ENCODE measurements around the gene DLEC1. TPM values are rescaled to one million over a fixed set of nuclear protein-coding genes. Genes with fewer than 3 reads are reported as not detected.

The DLEC1 gene
- under 1 TPM; 0.52 to 0.56 TPM for total RNA-seq

- no peak for TF ChIP-seq CTCF (IDR thresholded peaks at IDR 0.05)
- Histone ChIP-seq H3K36me3 (no peaks in the 10 kb centered on the region), H3K27ac (peak within 1 kb of the TSS; percentile 57), H3K9ac (ENCODE audit: low read depth in 2 of 2, low read length in 2 of 2) (peak within 1 kb of the TSS; percentile 69 to 72), H3K9me3 (no peaks in the 10 kb centered on the region), H3K4me3 (peak within 1 kb of the TSS; percentile 36), H3K27me3 (no peaks in the 10 kb centered on the region), H3K4me1 (peaks cover 8% of the 10 kb centered on the region)
- intact Hi-C loops (cut with DNase I), result no loop called here
- DNase-seq, result peak; percentile 86
These were observed at the start of gene DLEC1 for GRCh38 chr3:38039101-38039898. Gene DLEC1, plus strand, starts transcription at chr3:38039208. Its CDS starts 18 bp downstream, at chr3:38039226.

- H3K27me3 ChIP-seq, result no peaks in the 10 kb centered on the region
- peaks cover 28% of the 10 kb centered on the region for H3K4me1 ChIP-seq
- no peak for TF ChIP-seq CTCF (IDR thresholded peaks at IDR 0.05)
- no peaks in the 10 kb centered on the region for H3K9me3 ChIP-seq
- DNase-seq, result no peak
- intact Hi-C loops (cut with DNase I), result no loop called here
- no peaks in the 10 kb centered on the region for H3K36me3 ChIP-seq
- no peak overlapping the region for H3K4me3 ChIP-seq
- H3K9ac ChIP-seq (ENCODE audit: low read depth in 2 of 2, low read length in 2 of 2), result peak overlapping the region; percentile 64 to 98
- H3K27ac ChIP-seq, result peak overlapping the region; percentile 85
These were observed 49.1 kb upstream of the DLEC1 start for GRCh38 chr3:37989821-37990480.

- H3K36me3 ChIP-seq, result no peaks in the 10 kb centered on the region
- H3K4me3 ChIP-seq, result peak within 1 kb of the TSS; percentile 31
- peak within 1 kb of the TSS; percentile 85 for H3K27ac ChIP-seq
- peak within 1 kb of the TSS; percentile 82 to 98 for H3K9ac ChIP-seq (ENCODE audit: low read depth in 2 of 2, low read length in 2 of 2)
- H3K27me3 ChIP-seq, result no peaks in the 10 kb centered on the region
- intact Hi-C loops (cut with DNase I), result no loop called here
- no peaks in the 10 kb centered on the region for H3K9me3 ChIP-seq
- DNase-seq, result peak; percentile 91
- no peak for TF ChIP-seq CTCF (IDR thresholded peaks at IDR 0.05)
- peaks cover 28% of the 10 kb centered on the region for H3K4me1 ChIP-seq
These were observed 48.5 kb upstream of the DLEC1 start, which contains the start of gene VILL for GRCh38 chr3:37990527-37990926. Gene VILL, plus strand, starts transcription at chr3:37990786. Its CDS starts 2,887 bp downstream, at chr3:37993673.

- H3K9me3 ChIP-seq, result no peaks in the 10 kb centered on the region
- intact Hi-C loops (cut with DNase I), result no loop called here
- H3K27ac ChIP-seq, result peak overlapping the region; percentile 85
- TF ChIP-seq CTCF (IDR thresholded peaks at IDR 0.05), result no peak
- peak overlapping the region; percentile 82 to 98 for H3K9ac ChIP-seq (ENCODE audit: low read depth in 2 of 2, low read length in 2 of 2)
- peaks cover 23% of the 10 kb centered on the region for H3K4me1 ChIP-seq
- H3K36me3 ChIP-seq, result no peaks in the 10 kb centered on the region
- peak overlapping the region; percentile 31 for H3K4me3 ChIP-seq
- no peaks in the 10 kb centered on the region for H3K27me3 ChIP-seq
- DNase-seq, result no peak
These were observed 47.9 kb upstream of the DLEC1 start for GRCh38 chr3:37991109-37991508.

- Histone ChIP-seq H3K4me3 (peak overlapping the region; percentile 31), H3K9ac (ENCODE audit: low read depth in 2 of 2, low read length in 2 of 2) (peak overlapping the region; percentile 82 to 98), H3K27me3 (no peaks in the 10 kb centered on the region), H3K4me1 (peaks cover 17% of the 10 kb centered on the region), H3K36me3 (no peaks in the 10 kb centered on the region), H3K27ac (peak overlapping the region; percentile 85), H3K9me3 (no peaks in the 10 kb centered on the region)
- no peak for DNase-seq
- TF ChIP-seq CTCF (IDR thresholded peaks at IDR 0.05), result no peak
- intact Hi-C loops (cut with DNase I), result no loop called here
These were observed 47.2 kb upstream of the DLEC1 start for GRCh38 chr3:37991823-37992222.
